Caco-2 (cell line): ENCODE measurements around the gene MASP1. TPM values are rescaled to one million over a fixed set of nuclear protein-coding genes. Genes with fewer than 3 reads are reported as not detected.

Experiments
- BruUV-seq: library from RNA; stranded (reverse); fragments of 400-500 nt; replicated peaks from 2 replicates; lab custom pipeline; 2021; lab: Mats Ljungman, UMichigan
- CTCF ChIA-PET: fragments of 300-600 bp; sonication (Branson Sonifier 250); formaldehyde crosslinking; loops from one replicate; lab custom pipeline; 2022; ENCODE audit warnings: antibody characterized with exemption; lab: Charles Lee
- POLR2A ChIA-PET: fragments of 300-600 bp; sonication (Branson Sonifier 250); formaldehyde crosslinking; loops from one replicate; lab custom pipeline; 2022; ENCODE audit warnings: antibody characterized with exemption; lab: Charles Lee
- DNase-seq, 2 experiments: peaks; one replicate each; pipeline versions ENCODE4 v3.0.0 to v3.0.0-alpha.2; 2020 to 2022
- H3K27me3 ChIP-seq: replicated peaks from 2 replicates; pipeline ENCODE4 v1.6.0; 2011; ENCODE audit warnings: low read length; ENCODE audit not compliant: control insufficient read depth, insufficient read depth
- H3K36me3 ChIP-seq: 2 replicates; pipeline ENCODE4 v1.5.1; 2011; ENCODE audit warnings: low read length; ENCODE audit not compliant: control insufficient read depth, insufficient read depth
- H3K4me1 ChIP-seq: fragments of 250-450 bp; sonication (Bioruptor Pico); 2 replicates; pipeline ENCODE4 v1.5.1; 2020; ENCODE audit warnings: mild to moderate bottlenecking
- H3K4me3 ChIP-seq: 2 replicates; pipeline ENCODE4 v1.5.1; 2011; ENCODE audit warnings: low read depth, mild to moderate bottlenecking, control low read depth, low read length
- H3K9me3 ChIP-seq: fragments of 250-450 bp; sonication (Bioruptor Pico); 2 replicates; pipeline ENCODE4 v1.5.1; 2020; ENCODE audit warnings: mild to moderate bottlenecking, moderate library complexity
- H3K27ac Mint-ChIP-seq: one replicate; pipeline ENCODE4 v1.8.0; 2022; ENCODE audit warnings: mixed read lengths; ENCODE audit not compliant: unreplicated experiment
- H3K27me3 Mint-ChIP-seq: one replicate; pipeline ENCODE4 v1.8.0; 2022; ENCODE audit warnings: mixed read lengths; ENCODE audit not compliant: insufficient read depth, unreplicated experiment
- H3K36me3 Mint-ChIP-seq: one replicate; pipeline ENCODE4 v1.8.0; 2022; ENCODE audit warnings: mild to moderate bottlenecking, mixed read lengths; ENCODE audit not compliant: insufficient read depth, unreplicated experiment
- H3K4me1 Mint-ChIP-seq: one replicate; pipeline ENCODE4 v1.8.0; 2022; ENCODE audit warnings: low read depth, mixed read lengths; ENCODE audit not compliant: unreplicated experiment
- H3K4me3 Mint-ChIP-seq: one replicate; pipeline ENCODE4 v1.8.0; 2022; ENCODE audit warnings: mild to moderate bottlenecking, moderate library complexity, mixed read lengths; ENCODE audit not compliant: unreplicated experiment
- H3K9me3 Mint-ChIP-seq: one replicate; pipeline ENCODE4 v1.8.0; 2022; ENCODE audit warnings: mixed read lengths; ENCODE audit not compliant: unreplicated experiment
- intact Hi-C: fragments of 100-400 bp; cut with micrococcal nuclease; formaldehyde crosslinking; loops from one replicate; pipeline ENCODE4 v1.10.0; 2022; ENCODE audit not compliant: unreplicated experiment
- total RNA-seq: library from RNA; stranded (reverse); gene quantifications from 2 replicates; pipeline ENCODE4 v1.2.3, GENCODE V29; 2022
- TF ChIP-seq, protein P1 (sequence below), 2 experiments: fragments of 200-600 bp in 1 of 2; IDR thresholded peaks; 1 replicate in 1 of 2; 2 replicates in 1 of 2; pipeline versions ENCODE4 v1.5.1 to v1.8.0; 2011 to 2022; ENCODE audit warnings: antibody characterized with exemption in 1 of 2, control low read depth in 1 of 2, inconsistent platforms in 1 of 2, low read depth in 1 of 2, low read length in 1 of 2, mild to moderate bottlenecking in 1 of 2, moderate library complexity in 1 of 2; ENCODE audit not compliant: insufficient read depth in 1 of 2, severe bottlenecking in 1 of 2, unreplicated experiment in 1 of 2

Gene MASP1
- total RNA-seq, 1 experiment from 2014 or later: not detected

DNA sequence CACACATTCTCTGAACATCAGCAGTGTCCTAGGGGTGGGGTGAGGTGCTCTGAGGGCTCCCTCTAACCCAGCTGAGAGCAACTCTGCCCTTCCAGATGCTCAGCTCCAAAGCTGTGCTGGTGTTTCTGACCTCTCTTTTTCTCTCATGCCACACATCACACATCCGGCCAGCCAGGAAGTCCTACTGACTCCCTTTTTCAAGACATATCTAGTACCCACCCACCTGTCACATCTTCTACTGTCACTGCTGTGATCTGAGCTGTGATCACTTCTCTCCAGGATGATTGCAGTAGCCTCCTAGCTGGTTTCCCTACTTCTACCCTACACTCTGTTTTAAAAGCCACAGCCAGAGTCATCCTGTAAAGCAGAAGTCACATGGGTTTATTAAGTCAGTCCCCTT, 30.2 kb upstream of the MASP1 start:
- ChIA-PET CTCF (interaction anchor here (0.9 to 1.3 kb wide), 3 partner anchors 246 to 393 kb away, joined by 3 to 5 read pairs (median 4); no protein-coding TSS in a partner anchor), POLR2A (no interaction called here)
- DNase-seq: no peak
- no peaks in the 10 kb centered on the region for H3K4me1 Mint-ChIP-seq
- Histone ChIP-seq H3K4me1 (peaks cover 27% of the 10 kb centered on the region), H3K36me3 (no peaks in the 10 kb centered on the region), H3K27me3 (no peaks in the 10 kb centered on the region), H3K9me3 (0 out of 2 replicates have a peak, but pooled peaks cover 3% of the 10 kb centered on the region), H3K4me3 (no peak overlapping the region)
- no TSS peak for BruUV-seq
- H3K36me3 Mint-ChIP-seq: no peaks in the 10 kb centered on the region
- TF ChIP-seq, protein P1, sequence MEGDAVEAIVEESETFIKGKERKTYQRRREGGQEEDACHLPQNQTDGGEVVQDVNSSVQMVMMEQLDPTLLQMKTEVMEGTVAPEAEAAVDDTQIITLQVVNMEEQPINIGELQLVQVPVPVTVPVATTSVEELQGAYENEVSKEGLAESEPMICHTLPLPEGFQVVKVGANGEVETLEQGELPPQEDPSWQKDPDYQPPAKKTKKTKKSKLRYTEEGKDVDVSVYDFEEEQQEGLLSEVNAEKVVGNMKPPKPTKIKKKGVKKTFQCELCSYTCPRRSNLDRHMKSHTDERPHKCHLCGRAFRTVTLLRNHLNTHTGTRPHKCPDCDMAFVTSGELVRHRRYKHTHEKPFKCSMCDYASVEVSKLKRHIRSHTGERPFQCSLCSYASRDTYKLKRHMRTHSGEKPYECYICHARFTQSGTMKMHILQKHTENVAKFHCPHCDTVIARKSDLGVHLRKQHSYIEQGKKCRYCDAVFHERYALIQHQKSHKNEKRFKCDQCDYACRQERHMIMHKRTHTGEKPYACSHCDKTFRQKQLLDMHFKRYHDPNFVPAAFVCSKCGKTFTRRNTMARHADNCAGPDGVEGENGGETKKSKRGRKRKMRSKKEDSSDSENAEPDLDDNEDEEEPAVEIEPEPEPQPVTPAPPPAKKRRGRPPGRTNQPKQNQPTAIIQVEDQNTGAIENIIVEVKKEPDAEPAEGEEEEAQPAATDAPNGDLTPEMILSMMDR (IDR thresholded peaks at IDR 0.05; ENCODE audit: insufficient read depth in 1 of 2, low read depth in 1 of 2, low read length in 1 of 2, severe bottlenecking in 1 of 2, unreplicated experiment in 1 of 2): no peak
- no peaks in the 10 kb centered on the region for H3K9me3 Mint-ChIP-seq
- H3K27me3 Mint-ChIP-seq: peaks cover 6% of the 10 kb centered on the region
- peak overlapping the region; percentile 63 for H3K27ac Mint-ChIP-seq
- no peak overlapping the region for H3K4me3 Mint-ChIP-seq
- intact Hi-C loops: no loop called here

DNA sequence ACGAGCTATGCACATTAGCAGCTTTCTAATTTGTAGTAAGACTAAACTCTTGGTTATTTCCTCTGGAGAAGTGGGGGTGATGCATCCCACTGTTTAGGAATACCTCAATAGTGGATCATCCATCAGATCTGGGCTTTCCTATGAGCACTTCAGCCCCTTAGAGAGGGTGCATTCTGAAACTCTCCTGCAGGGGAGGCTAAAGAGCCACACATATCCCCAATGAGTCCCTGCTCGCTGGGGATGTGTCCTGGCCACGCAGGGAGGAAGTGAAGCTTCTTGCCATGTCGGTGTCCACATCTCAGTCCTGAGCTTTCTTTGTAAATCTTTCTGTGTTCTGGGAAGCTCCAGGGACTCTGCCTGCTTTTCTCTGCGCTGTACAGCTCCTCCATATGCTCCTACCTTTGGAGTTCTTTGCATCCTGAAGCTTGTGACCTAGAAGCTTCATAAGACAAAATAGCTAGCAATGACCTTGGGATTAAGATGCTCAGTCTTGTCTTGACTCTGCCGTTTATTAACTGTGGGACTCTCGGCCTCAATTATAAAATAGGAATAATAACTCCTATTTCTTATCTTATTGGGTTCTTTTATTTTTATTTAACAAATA, 28.3 kb upstream of the MASP1 start:
- intact Hi-C loops: loop anchor here (1.0 kb wide), 5 partner anchors 100 to 394 kb away; no protein-coding TSS in a partner anchor
- Histone ChIP-seq H3K4me1 (peaks cover 27% of the 10 kb centered on the region), H3K9me3 (0 out of 2 replicates have a peak, but pooled peaks cover 3% of the 10 kb centered on the region), H3K36me3 (no peaks in the 10 kb centered on the region), H3K27me3 (no peaks in the 10 kb centered on the region), H3K4me3 (no peak overlapping the region)
- peaks cover 10% of the 10 kb centered on the region for H3K27me3 Mint-ChIP-seq
- H3K27ac Mint-ChIP-seq: no peak overlapping the region
- POLR2A ChIA-PET: no interaction called here
- CTCF ChIA-PET: interaction anchor here (0.6 to 5.0 kb wide), 13 partner anchors 43 to 359 kb away, joined by 3 to 107 read pairs (median 4); no protein-coding TSS in a partner anchor
- H3K36me3 Mint-ChIP-seq: no peaks in the 10 kb centered on the region
- no TSS peak for BruUV-seq
- DNase-seq: peak; percentile 66 to 72
- H3K9me3 Mint-ChIP-seq: no peaks in the 10 kb centered on the region
- H3K4me1 Mint-ChIP-seq: no peaks in the 10 kb centered on the region
- no peak overlapping the region for H3K4me3 Mint-ChIP-seq
- TF ChIP-seq, protein P1 (IDR thresholded peaks at IDR 0.05; ENCODE audit: insufficient read depth in 1 of 2, low read depth in 1 of 2, low read length in 1 of 2, severe bottlenecking in 1 of 2, unreplicated experiment in 1 of 2): peak; percentile 82 to 89

DNA sequence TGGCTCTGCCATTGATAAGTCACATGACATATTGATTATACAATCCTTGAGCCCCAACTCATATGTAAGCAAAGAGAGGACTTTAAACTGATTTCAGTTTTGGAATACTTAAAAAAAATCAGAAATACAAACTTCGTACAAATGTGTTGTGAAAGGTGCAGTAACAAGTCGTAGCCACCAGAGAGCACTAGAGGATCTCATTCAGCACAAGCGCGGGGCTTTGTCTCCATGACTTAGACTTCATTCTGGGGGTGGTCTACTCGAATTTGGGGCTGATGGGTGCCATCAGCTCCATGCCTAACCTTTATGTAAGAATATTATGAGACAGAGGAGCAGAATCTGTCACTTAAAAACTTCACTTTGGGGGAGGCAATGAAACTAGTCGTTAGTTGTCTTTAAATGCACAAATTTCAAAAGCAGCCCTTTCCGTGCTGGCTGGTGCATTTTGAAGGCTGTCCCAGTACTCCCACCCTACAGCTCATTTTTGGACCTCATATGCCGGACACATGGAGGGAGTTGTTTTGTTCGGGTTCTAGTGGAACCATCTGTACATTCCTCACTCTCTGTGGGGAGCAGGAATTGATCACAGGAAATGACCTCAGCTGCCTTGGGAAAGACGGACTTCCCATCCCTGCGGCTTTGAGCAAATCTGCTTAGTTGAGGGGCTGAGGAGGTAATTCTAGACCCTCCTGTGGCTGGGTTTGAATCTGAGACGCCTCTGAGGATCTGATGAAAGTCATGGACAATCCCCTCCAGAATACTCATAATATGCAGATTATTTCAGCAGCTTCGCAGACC, 27.5 kb upstream of the MASP1 start:
- H3K4me3 Mint-ChIP-seq: no peak overlapping the region
- peak; percentile 44 to 45 for DNase-seq
- Histone ChIP-seq H3K36me3 (no peaks in the 10 kb centered on the region), H3K4me1 (peaks cover 23% of the 10 kb centered on the region), H3K4me3 (no peak overlapping the region), H3K27me3 (no peaks in the 10 kb centered on the region), H3K9me3 (0 out of 2 replicates have a peak, but pooled peaks cover 3% of the 10 kb centered on the region)
- H3K27ac Mint-ChIP-seq: no peak overlapping the region
- H3K9me3 Mint-ChIP-seq: no peaks in the 10 kb centered on the region
- CTCF ChIA-PET: interaction anchor here (1.0 to 5.0 kb wide), 10 partner anchors 44 to 360 kb away, joined by 3 to 107 read pairs (median 4); no protein-coding TSS in a partner anchor
- POLR2A ChIA-PET: no interaction called here
- BruUV-seq: no TSS peak
- TF ChIP-seq, protein P1 (IDR thresholded peaks at IDR 0.05; ENCODE audit: insufficient read depth in 1 of 2, low read depth in 1 of 2, low read length in 1 of 2, severe bottlenecking in 1 of 2, unreplicated experiment in 1 of 2): peak; percentile 76 to 91
- peaks cover 10% of the 10 kb centered on the region for H3K27me3 Mint-ChIP-seq
- intact Hi-C loops: loop anchor here (1.0 kb wide), 5 partner anchors 99 to 395 kb away; no protein-coding TSS in a partner anchor
- no peaks in the 10 kb centered on the region for H3K4me1 Mint-ChIP-seq
- no peaks in the 10 kb centered on the region for H3K36me3 Mint-ChIP-seq
